Ammon's horn (tissue), 1 donor: Measurements from ENCODE around the gene CDX1.

ENCODE experiments used
- DNase-seq: peaks from one replicate; pipeline ENCODE4 v3.0.0-alpha.2; 2016; ENCODE audit warnings: low spot score

CDX1 gene

DNA sequence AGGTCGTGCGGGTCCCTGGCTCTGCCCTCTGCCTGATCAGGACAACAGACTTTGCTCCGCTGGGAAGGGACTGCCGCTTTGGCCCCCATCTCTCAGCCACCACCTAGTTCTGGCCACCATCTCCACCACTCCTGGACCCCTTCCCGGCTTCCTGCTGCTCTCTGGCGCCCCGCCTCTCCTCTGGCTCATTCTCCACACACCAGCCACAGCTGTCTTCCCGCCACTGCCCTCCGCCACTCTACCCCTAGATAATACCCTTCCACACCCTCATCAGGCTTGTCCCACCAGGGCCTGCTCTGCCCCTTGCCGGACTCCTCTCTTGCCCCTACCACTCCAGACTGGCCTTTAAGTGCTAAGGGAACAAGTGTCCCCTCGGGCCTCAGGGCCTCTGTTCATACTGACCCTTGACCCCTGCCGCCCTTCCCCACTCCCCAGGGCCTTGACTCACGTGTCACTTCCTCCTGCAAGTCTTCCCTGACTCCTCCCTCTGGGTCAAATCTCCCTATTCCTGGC, 3.0 kb upstream of the CDX1 start:
- no peak for DNase-seq

DNA sequence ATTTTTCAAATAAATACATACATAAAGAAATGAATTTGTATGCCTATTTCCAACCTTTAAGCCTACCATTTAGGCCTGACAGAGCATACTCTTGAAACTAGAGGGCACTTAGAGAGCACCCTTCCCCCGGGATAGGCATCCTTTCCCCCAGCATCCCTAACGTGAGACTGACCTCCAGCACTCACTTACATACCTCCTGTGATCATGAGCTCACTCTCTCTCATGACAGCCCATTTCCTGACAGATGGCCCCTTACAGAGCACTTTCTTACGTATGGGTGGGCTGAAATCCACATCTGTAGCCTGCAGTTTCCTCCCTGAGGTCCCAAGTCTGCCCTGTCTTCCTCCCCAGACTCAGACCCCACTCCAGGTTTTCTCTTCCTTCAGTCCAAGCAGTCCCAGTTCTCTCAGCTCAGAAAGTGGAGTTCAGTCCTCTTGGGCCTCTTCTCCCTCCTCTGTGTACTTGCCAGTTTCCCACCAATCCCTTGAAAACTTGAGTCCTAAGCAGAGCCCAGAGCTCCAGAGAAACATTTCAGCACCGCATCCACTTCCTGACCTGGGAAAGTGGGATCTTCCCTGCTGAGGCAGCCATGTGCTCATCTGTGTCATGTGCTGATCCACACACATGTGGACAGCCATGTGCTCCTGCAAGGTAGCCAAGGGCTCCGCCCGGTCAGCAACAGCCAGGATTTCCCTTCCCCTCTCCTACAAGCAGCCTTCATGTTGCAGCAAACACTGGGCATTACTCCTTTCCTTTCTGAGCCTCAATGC, 2.2 kb upstream of the CDX1 start:
- no peak for DNase-seq

DNA sequence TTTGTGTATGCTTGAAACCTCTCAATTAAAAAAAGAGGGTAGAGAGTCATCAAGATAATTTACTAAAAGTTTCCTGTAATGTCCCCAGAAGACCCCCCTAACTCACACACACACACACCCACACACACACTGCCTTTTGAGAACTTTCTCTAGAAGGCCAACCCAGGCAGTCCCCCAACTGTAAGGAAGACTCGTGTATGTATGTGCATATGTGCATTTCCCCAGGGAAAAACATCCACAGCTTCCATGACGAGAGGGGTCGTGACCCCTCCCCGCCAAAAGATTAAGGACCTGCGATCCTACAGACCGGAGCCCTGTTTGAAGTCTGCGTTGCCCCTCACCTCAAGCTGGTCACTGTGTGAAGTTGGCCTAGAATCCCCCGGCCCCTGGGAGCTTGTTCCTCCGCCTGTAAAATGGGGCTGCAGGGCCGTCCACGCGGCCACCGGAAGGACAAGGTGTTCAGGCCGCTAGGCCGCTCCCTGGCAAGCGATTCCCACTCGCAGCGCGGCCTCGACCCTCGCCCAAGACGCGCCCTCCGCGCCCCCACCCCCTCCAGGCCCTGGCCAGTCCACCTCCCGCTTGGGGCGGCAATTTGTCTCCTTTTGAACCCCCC, 435 bp upstream of the CDX1 start:
- no peak for DNase-seq

DNA sequence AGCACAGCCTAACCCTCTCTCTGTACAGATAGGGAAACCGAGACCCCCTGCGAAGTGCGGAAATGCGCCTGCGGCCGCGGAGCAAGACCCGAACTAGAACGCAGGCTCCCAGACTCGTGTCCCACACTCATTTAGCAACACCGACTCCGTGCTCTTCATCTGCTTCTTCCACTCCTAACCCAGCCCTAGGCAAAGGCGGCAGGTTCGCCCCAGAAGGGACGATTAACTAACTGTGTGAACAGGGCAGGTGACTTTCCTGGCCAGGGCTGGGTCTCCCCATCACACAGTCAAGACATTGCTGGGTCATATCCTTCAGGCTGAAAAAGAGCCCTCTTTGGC, 903 bp downstream of the CDX1 start:
- no peak for DNase-seq

DNA sequence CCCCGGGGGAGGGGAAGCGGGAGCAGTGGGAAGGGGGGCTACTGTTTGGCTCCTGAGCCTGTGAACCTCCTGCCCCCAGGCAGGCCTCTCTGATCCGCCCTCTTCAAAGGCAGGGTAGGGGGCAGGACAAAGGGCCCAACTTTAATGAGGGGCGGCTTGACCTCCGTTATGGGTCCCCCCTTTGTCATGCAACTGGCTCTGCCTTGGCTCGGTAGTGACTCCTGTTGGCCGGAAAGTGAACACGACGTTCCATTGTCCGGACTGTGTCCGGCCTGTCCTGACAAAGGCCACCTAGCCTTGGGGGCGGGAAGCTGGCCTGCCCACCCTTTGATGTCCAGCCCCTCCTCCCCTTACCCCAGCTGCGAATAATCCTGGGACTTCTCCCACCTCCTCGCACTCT, 1.3 kb downstream of the CDX1 start:
- DNase-seq, result no peak

DNA sequence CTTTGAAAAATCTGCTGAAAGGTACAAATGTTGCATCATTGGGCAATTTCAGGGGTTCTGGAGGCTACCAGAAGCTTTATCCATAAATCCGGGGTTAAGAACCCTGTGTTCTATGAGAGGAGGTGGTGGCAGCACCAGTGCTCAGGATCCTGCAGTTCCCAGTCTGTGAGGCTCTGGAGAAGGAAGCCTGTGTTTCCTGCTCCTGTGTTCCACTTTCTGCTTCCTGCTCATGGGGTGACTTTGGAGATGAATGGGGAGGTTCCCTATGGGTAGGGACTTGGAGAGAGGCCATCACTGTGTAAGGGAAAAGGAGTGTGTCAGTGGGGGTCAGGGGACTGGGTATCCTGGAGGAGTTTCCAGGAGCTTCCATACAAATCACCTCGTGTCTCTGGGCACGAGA, 2.3 kb downstream of the CDX1 start:
- no peak for DNase-seq

DNA sequence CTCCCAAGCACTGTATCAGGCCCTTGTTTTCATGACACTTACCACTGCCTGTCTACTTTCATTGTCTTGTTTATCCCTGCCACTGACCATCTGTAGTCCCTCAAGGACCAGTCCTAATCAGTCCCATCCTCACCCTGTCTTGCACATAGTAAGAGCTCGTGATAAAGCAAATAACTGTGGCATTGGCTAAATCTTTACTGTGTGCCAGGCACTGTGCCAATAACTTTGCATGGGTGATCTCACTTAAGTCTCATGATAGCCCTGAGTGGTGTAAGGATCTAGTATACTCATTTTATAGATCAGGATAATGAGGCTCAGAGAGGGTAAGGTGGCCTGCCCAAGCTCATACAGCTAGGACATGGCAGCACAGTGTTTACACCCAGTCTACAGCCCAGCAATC, 5.6 kb downstream of the CDX1 start:
- DNase-seq, result no peak

DNA sequence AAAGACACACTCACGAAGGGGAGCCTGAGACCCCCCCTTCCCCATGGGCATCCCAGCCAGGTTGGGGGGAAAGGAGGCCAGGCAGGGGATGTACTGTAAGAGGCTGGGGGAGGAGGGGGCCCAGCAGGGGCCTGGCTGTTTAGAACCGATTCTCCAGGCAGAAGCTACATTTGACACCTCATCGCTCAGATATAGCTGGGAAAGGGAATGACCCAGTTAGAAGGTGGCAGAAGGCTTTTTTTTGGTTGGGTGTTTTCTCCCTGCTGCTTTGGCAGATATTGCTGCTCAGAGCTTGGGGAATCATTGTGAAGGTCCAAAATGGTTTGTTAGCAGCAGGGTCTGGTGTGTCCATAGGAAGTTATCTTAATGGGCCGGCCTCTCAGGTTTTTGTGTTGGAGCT, 6.0 kb downstream of the CDX1 start:
- no peak for DNase-seq

DNA sequence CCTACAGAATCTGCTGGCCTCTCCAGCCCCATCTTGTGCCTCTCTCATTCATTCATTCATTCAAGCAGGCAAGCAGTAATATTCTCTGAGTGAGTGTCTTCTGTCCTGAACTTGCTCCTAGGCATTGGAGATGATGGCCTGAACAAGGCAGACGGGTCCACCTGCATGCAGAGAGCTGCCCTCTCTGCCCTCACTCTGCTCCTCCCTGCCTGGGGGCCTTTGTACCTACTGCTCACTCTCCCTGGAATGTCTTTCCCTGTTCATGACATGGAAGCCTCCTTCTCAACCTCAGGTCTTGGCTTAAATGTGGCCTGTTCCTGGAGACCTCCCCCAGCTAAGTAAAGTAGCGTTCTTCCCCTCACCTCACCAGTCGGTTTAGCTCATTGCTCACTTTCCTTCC, 6.6 kb downstream of the CDX1 start:
- no peak for DNase-seq

DNA sequence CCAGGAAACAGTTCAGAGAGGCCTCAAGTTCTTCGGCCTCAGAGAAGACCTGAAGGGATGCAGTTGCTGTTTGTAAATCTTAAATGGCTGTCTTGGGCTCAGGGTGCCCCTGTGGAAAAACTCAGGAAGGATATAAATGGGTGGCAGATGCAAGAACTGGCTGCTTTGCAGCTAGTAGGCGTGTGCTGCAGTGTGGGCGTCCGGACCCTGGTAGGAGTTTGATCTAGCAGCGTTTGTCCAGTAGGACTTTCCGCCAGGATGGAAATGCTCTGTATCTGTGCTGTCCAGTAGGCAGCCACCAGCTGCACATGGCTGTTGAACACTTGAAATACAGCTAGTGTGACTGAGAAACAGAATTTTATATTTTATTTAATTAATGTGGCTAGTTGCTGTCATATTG, 7.7 kb downstream of the CDX1 start:
- DNase-seq, result no peak

DNA sequence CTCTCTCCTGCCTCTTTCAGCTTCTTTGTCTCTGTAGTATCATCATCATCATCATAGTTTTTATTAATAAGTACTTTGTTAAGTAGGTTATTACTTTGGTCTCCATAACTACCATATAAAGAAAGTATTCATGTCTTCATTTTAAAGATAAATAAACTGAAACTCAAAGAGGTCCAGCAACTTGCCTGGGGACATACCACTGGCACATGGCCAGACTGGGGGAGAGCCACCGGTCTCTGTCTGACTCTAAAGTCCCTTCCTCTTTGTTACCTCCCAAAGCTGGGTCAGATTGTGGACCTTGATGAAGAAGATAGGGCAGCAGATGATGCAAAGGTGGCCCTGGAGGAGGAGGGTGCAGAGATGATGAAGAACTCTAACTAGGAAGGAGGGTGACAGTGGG, 8.5 kb downstream of the CDX1 start:
- DNase-seq, result no peak

DNA sequence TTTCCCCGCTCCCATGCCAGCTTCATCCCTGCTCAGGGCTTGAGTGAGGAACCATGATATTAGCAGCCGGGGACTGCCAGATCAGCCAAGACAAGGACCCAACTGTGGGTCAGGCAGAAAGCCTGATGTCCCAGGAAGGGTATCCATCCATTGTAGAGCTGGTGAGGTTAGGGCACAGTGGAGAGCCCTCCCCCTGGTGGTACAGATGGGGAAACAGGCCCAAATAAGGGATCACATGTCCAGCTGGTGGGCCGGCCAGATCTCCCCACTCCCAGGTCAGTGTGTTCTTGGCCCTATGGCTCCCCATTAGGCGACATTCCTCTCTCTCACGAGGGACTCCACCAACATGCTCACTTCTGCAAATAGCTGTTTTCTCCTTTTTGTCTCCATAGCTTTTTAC, 9.0 kb downstream of the CDX1 start:
- DNase-seq, result no peak

DNA sequence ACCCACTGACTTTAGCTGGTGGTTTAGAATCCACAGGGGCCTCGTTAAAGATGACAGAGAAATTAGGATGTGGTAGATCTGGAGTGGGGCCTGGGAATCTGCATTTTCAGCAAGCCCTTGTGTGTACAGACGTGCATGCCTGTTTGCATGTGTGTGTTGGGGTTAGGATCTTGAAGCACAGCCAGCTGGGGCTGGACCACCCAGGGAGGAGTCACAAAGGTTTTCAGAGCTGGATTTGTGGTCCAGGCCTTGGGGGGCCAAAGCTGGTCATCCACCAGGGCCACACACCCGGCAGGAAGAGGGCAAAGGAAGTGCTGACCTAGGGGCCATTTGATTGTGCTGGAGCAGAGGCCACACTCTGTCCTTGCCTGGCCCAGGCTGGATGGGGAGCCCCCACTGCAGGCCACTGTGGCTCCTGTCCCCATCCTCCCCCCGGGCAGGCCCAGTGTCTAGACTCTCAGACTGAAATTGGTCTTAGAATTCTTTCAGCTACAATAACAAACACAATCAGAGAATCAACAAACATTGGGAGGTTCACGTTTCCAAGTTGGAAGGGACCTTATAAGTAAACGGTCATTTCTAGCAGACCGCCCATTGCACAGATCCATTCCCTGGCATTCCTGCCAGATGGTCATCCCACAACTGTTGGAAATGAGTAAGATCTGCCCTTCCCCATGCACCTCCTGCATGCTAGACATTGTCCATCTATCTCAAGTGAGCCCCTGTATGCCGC, 10.3 kb downstream of the CDX1 start:
- no peak for DNase-seq

DNA sequence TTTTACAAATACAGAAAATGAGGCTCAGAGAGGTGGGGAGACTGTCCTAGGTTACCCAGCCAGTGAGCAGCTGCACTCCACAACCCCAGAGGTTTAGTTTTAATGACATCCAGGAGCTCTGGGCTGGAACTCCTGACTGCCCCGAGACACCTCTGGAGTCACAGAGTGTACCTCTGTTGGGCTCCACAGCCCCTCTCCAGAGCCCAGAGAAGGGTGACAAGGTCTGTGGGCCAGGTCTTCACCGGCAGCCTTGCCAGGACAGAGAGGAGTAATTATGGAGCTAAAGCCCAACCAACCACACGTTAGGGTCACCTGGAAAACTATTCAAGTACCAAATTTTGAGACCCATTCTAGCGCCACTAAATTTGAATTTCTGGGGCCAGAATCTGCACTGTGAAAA, 11.1 kb downstream of the CDX1 start:
- DNase-seq, result no peak

DNA sequence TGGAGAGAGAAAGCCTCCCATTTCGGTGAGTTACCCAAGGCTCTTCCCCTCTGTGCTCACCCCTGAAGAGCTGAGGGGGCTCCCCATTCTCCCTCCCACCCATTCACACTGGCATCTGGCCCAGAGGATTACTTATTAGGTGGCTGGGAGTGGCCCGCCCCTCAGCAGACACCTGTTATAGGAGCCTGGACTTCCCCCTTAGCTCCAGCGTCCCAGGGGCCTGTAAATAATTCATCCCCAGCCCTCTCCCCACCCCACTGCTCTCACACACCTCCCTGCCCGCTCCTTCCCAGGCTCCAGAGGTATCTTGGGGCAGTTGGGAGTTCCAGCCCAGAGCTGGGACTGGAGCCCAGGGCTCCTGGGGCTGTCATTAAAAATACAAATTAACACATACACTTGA, 11.7 kb downstream of the CDX1 start:
- DNase-seq, result no peak

DNA sequence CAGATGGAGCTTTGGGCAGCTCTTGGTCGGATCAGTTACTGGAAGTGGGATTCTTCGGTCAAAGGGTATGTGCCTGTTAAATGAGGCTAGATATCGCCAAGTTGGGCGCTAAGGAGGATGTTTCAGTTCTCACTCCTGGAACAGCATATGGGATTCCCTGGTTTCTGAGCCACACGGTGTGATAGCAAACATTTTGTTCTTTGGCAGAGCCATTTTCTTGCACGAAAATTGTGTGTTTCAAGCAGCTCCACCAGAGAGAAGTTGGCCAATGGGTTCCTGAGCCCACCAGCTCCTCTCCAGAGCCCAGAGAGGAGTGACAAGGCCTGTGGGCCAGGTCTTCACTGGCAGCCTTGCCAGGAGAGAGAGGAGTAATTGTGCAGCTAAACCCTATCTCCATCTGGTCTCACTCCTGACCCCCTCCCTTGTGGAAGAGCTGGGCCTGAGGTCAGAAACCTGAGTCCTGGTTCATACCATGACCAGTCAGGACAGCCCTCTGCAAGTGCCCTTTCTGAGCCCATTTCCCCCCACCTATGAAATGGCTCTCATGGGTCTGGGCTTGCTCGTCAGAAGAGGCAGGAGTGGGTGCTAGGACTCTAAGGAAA, 12.5 kb downstream of the CDX1 start:
- DNase-seq, result no peak

DNA sequence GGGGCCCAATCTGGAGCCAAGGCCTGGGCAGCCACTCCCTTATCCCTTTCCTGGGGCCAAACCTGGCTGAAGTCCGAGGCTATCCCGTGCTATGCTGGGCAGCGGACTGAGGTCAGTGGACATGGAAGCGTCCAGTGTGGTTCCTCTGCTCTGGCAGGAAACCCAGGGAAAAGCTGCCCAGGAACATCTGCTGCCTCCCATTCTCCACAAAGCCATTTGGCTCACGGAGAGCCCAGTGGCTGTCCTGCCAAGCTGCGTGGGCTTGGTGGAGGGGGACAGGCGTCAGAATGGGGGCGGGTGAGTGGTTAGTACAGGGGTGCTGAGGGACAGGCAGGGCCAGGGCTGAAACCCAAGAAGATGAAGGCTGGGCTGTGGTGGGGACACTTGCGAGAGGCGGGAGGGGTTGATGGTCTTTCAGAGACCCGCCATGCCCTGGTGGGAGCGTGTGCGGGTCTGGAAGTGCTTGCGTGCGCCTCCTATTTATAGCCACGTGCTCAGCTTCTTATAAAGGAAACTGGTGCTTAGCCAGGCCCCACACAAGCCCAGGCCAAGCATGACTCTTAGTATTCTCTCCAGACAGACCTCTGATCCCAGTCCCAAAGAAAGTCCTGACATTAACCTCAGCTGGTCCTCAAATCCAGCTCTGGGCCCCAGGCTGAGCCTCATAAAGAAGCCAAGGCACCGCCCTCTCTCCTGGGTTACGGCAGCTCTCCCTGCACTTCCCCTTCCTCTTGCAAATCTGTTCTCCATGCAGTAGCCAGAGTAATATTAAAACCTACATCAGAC, 13.9 kb downstream of the CDX1 start:
- peak; percentile 82 for DNase-seq

DNA sequence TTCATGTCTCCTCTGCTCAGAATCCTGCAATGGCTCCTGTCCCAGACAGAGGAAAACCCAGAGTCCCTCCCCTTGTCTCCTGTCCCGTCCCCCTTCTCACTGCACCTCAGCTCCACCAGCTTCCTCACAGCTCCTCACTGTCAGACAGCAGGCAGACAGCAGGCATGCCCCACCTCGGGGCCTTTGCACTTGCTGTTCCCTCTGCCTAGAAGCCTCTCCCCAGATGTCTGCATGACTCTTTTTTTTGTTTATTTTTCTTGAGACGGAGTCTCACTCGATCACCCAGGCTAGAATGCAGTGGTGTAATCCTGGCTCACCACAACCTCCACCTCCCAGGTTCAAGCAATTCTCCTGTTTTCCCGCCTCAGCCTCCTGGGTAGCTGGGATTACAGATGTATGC, 14.4 kb downstream of the CDX1 start:
- DNase-seq, result no peak

DNA sequence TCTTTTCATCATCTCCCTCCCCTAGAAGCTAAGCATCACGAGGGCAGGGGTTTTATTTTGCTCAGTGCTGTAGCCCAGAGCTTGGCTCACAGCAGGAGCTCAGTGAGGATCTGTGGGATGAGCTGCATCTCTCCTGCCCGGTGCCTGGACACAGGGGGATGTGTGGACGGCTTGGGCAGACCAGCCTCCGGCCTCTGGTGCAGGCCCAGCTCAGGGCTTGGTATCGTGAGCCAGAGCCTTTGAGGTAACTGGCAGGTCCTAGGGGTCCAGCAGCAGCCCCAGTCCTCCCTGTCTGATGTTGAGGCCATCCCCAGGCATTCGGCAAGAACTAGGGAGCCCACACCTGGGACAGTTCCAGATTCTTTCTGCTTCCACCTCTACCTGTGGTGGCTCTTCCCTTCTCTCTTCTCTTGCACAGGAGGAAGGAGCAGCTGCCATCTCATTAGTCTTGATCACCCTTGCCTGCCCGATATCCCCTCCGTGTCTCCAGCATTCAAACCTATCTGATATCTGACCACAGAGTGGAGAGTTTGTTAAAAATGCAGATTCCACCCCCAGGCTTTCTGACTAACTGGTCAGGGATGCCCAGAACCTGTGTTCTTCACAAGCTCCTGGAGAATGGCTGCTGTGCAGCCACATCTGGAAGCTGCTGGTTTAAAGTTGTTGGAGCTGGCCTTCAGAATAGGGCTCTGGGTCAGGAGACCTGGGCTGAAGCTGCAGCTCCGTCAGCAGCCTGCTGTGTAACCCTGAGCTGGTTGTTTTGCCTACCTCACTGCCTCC, 15.4 kb downstream of the CDX1 start:
- no peak for DNase-seq

DNA sequence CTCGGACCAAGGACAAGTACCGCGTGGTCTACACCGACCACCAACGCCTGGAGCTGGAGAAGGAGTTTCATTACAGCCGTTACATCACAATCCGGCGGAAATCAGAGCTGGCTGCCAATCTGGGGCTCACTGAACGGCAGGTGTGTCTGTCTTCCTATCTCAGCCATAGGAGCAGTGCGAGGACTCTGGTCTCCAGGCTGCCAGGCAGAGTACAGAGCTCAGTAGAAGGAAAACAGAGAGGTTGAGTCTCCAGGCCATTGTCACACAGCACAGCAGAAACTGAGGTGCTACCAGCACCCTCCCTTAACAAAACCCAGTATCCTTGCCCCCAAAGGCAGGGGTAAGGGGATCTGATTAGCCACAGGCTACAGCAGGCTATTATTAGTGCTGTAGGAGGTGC, 16.2 kb downstream of the CDX1 start:
- no peak for DNase-seq

DNA sequence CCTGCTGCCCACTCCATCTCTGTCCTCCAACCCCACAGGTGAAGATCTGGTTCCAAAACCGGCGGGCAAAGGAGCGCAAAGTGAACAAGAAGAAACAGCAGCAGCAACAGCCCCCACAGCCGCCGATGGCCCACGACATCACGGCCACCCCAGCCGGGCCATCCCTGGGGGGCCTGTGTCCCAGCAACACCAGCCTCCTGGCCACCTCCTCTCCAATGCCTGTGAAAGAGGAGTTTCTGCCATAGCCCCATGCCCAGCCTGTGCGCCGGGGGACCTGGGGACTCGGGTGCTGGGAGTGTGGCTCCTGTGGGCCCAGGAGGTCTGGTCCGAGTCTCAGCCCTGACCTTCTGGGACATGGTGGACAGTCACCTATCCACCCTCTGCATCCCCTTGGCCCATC, 16.9 kb downstream of the CDX1 start:
- DNase-seq, result no peak
